ENCODE results near the gene GLT1D1. TPM values are rescaled to one million over a fixed set of nuclear protein-coding genes. Genes with fewer than 3 reads are reported as not detected.

The GLT1D1 gene
- total RNA-seq, 1 donor from 2014 or later = 9.5 TPM

DNA sequence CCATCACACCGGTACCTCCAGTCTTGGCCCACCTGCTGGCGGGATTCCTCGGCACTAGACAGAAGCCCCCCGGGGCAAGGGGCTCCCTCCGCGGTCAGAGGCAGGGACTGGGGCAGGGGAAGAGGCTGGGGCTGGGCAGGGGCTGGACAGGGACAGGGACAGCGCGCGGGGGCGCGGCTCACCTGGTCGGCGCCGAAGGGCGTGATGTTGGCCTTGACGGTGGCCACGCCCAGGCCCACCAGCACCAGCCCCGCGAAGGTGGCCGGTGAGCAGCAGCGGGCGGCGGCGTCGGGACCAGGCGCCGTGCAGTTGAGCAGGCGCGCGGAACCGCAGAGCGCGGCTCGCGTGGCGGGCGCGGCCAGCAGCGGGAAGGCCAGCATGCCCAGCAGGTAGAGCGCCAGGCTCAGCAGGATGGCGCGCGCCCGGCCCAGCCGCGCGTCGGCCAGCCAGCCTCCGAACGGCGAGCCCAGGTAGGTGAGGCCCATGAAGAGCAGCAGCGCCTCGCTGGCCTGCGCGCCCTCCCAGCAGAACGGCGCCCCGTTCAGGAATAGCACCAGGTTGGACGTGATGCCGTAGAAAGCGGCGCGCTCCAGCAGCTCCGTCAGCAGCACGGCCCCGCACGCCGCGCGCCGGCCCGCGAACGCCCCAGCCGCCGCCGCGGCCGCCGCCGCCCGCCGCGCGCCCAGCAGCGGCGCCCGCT is 29.9 kb upstream of the GLT1D1 start:
- no peaks in the 10 kb centered on the region for H3K27me3 ChIP-seq
- H3K36me3 ChIP-seq = peaks cover 0 to 6% of the 10 kb centered on the region in 2 donors
- no peaks in the 10 kb centered on the region for H3K9me3 ChIP-seq
- peak overlapping the region; percentile 89 to 90 for H3K27ac ChIP-seq
- no peak for DNase-seq (ENCODE audit: low spot score in 2 of 2)
- H3K4me3 ChIP-seq = peak overlapping the region; percentile 96
- H3K4me1 ChIP-seq = peaks cover 0 to 32% of the 10 kb centered on the region in 2 donors
- TF ChIP-seq, protein P1, sequence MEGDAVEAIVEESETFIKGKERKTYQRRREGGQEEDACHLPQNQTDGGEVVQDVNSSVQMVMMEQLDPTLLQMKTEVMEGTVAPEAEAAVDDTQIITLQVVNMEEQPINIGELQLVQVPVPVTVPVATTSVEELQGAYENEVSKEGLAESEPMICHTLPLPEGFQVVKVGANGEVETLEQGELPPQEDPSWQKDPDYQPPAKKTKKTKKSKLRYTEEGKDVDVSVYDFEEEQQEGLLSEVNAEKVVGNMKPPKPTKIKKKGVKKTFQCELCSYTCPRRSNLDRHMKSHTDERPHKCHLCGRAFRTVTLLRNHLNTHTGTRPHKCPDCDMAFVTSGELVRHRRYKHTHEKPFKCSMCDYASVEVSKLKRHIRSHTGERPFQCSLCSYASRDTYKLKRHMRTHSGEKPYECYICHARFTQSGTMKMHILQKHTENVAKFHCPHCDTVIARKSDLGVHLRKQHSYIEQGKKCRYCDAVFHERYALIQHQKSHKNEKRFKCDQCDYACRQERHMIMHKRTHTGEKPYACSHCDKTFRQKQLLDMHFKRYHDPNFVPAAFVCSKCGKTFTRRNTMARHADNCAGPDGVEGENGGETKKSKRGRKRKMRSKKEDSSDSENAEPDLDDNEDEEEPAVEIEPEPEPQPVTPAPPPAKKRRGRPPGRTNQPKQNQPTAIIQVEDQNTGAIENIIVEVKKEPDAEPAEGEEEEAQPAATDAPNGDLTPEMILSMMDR (IDR thresholded peaks at IDR 0.05) = no peak
- intact Hi-C loops (cut with DNase I) = loop anchor here (5.0 kb wide), 1 partner anchor 41 kb away; no protein-coding TSS in a partner anchor

DNA sequence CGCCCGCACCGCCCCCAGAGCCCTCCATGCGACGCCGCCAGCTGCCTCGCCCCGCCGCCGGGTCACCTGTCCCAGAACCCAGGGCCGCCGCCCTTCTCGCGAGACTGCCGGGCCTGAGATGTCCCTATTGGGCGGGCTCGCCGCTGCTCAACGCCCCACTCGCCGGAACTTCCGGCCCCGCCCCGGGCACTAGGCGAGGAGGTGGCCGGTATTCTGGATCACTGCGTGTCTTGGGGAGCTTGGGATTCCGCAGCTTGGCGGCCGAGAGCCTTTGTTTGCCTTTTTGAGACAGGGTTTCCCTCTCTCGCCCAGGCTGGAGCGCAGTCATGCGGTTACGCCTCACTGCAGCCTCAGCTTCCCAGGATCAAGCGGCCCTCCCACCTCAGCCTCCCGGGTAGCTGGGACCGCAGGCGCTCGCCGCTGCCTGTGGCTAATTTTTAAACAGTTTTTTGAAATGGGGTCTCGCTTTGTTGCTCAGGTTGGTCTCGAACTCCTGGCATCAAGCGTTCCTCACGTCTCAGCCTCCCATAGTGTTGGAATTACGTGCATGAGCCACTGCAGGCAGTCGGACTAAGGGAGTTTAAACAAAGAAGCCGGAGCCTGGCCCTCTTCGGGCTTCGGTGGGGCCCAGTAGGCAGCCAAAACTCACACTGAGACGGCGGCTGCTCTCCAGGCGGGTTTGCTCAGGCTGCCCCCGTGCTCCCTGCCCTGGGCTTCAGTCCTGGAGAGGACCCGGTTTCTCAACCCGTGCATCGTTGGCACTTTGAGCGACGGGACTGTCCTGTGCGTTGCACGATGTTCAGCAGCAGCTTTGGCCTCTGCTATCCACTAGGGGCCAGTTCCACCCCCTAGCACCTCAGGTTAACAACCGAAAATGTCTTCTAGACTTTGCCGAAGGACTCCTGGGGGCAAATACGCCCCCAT is 29.1 kb upstream of the GLT1D1 start, which contains the start of gene SLC15A4:
Gene SLC15A4, minus strand, starts transcription at position 43 of the 924 bp plus-strand sequence. Its CDS starts 15 bp downstream, at position 28.
- intact Hi-C loops (cut with DNase I) = loop anchor here (2.0 to 5.0 kb wide), 3 partner anchors 27 to 97 kb away; no protein-coding TSS in a partner anchor

DNA sequence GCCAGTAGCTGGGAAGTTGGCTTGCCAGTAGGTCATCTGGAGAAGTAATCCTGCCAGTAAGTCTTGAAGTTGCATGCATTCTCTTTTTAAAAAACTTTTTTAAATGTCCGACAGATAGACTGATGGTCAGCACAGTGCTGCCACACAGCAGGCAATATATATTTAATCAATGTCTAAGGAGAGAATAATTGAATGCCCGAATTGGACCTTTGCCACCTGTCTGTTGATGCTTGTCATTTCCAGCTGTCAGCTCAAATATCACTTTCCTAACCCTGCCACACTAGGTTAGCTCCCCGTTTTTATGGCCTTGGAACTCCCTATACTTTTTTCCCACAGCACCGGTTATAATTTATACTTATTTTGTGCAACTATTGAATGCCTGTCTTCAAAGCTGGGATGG is 27.4 kb upstream of the GLT1D1 start:
- intact Hi-C loops (cut with DNase I) = loop anchor here (2.0 kb wide), 2 partner anchors 29 to 95 kb away; no protein-coding TSS in a partner anchor
- H3K4me3 ChIP-seq = no peak overlapping the region
- TF ChIP-seq, protein P1 (IDR thresholded peaks at IDR 0.05) = no peak
- H3K36me3 ChIP-seq = peaks cover 0 to 6% of the 10 kb centered on the region in 2 donors
- H3K27ac ChIP-seq = no peak overlapping the region
- H3K27me3 ChIP-seq = no peaks in the 10 kb centered on the region
- peaks cover 0 to 23% of the 10 kb centered on the region in 2 donors for H3K4me1 ChIP-seq
- no peak for DNase-seq (ENCODE audit: low spot score in 2 of 2)
- H3K9me3 ChIP-seq = no peaks in the 10 kb centered on the region

More for the DNA sequence above, 29.1 kb upstream of the GLT1D1 start, which contains the start of gene SLC15A4:
- Histone ChIP-seq H3K9me3 (no peaks in the 10 kb centered on the region), H3K4me1 (peaks cover 0 to 25% of the 10 kb centered on the region in 2 donors), H3K27me3 (no peaks in the 10 kb centered on the region), H3K4me3 (peak within 1 kb of the TSS; percentile 96), H3K27ac (peak within 1 kb of the TSS; percentile 89 to 90), H3K36me3 (peaks cover 0 to 6% of the 10 kb centered on the region in 2 donors)
- TF ChIP-seq, protein P1 (IDR thresholded peaks at IDR 0.05) = peak in 1 of 3 experiments; percentile 12
- peak; percentile 92 to 98 for DNase-seq (ENCODE audit: low spot score in 2 of 2)

DNA sequence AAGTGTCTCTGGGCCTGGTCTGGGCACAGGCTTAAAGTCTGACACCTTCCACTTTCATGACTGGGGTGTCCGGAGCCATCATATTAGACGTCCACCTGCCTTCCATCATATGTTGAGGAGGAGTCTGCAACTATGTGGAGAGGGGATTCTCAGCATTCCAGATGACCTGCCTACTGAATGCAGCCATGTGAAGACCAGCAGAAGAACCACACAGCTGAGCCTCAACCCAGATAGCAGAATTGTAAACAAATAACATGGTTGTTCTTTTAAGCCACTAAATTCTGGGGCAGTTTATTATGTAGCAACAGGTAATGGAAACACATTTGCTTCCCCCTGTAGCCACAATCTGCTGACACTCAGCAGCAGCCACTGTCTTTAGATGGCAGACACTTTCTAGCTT is 25.6 kb upstream of the GLT1D1 start:
- Histone ChIP-seq H3K9me3 (no peaks in the 10 kb centered on the region), H3K4me3 (no peak overlapping the region), H3K27ac (no peak overlapping the region), H3K27me3 (no peaks in the 10 kb centered on the region), H3K4me1 (peaks cover 0 to 7% of the 10 kb centered on the region in 2 donors), H3K36me3 (no peaks in the 10 kb centered on the region)
- intact Hi-C loops (cut with DNase I) = no loop called here
- TF ChIP-seq, protein P1 (IDR thresholded peaks at IDR 0.05) = no peak
- no peak for DNase-seq (ENCODE audit: low spot score in 2 of 2)

DNA sequence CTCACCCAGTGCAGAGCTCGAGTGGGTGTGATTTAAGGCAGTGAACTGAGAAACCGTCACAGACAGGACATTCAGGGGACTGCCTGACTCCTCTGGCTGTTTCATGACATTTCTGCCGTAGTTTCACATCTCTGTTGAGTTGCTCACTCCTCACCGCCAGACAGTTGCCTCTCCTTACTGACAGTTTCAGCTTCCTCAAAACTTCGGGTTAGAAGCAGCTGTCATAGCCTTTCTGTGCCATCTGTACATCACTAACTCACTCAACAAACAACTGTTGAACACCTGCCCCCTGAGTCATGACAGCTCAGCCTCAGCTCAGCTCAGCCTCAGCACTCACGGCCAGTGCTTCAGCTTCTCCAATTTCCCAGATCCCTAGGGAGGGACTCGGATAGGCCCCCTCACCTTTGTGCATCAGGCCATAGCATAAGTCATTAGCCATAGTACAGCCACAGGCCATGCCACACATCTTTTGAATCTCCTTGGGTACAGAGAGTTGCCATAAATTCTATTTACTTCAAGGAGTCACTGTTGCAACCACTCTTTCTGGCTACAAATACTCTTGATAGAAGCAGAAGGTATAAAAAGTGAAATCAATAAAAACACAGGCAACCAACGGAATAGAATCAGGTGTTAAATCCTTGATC is 23.3 kb upstream of the GLT1D1 start:
- TF ChIP-seq, protein P1 (IDR thresholded peaks at IDR 0.05) = no peak
- H3K4me1 ChIP-seq = peaks cover 0 to under 1% of the 10 kb centered on the region in 2 donors
- H3K4me3 ChIP-seq = no peak overlapping the region
- H3K27ac ChIP-seq = no peak overlapping the region
- no peaks in the 10 kb centered on the region for H3K9me3 ChIP-seq
- no peak for DNase-seq (ENCODE audit: low spot score in 2 of 2)
- H3K27me3 ChIP-seq = no peaks in the 10 kb centered on the region
- intact Hi-C loops (cut with DNase I) = no loop called here
- H3K36me3 ChIP-seq = no peaks in the 10 kb centered on the region
